ENCODE measurements around the gene TIMELESS.

DNA sequence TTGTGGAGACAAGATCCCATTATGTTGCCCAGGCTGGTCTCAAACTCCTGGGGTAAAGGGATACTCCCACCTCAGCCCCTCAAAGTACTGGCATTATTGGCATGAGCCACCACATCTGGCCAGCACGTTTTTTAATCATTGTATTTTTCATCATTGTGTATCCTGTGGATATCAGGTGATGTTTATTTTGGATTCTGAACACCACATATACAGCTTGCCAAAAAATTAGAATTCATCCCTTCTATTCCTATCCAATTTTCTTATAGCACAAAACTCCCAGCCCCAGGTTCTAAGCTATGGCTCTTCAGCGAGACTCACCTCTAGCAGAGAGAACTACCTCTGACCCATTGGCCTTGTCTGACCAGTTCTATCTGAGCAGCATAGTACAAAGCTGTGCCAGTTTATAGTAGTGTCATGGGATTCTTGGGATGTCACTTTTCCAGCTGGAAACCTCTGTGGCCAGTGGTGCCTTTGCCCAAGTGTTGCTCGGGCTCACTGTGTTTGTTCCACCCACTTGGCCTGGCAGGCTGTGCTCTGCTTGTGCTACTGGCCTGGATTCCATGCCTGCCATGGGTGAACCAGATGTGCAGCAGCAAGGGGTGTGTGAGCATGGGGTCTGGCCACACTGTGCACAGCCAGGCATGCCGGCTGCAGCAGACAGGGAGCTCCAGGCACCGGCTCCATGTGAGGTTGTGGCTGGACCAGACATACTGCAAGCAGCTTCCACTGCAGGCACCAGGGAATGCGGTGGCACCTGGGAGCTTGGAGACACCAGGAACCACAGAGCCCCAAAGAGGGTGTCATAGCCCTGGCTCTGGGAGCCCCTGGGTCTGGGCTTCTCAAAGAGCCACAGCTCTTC, 37.2 kb downstream of the TIMELESS start:
- TF ChIP-seq, protein P1, sequence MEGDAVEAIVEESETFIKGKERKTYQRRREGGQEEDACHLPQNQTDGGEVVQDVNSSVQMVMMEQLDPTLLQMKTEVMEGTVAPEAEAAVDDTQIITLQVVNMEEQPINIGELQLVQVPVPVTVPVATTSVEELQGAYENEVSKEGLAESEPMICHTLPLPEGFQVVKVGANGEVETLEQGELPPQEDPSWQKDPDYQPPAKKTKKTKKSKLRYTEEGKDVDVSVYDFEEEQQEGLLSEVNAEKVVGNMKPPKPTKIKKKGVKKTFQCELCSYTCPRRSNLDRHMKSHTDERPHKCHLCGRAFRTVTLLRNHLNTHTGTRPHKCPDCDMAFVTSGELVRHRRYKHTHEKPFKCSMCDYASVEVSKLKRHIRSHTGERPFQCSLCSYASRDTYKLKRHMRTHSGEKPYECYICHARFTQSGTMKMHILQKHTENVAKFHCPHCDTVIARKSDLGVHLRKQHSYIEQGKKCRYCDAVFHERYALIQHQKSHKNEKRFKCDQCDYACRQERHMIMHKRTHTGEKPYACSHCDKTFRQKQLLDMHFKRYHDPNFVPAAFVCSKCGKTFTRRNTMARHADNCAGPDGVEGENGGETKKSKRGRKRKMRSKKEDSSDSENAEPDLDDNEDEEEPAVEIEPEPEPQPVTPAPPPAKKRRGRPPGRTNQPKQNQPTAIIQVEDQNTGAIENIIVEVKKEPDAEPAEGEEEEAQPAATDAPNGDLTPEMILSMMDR (IDR thresholded peaks at IDR 0.05; ENCODE audit: poor library complexity) = no peak
- TF ChIP-seq EZH2 (IDR thresholded peaks at IDR 0.05; ENCODE audit: borderline replicate concordance) = no peak

All from hepatocyte (in vitro differentiated cells).